Measurements from ENCODE around the gene TEAD1. TPM values are rescaled to one million over a fixed set of nuclear protein-coding genes. Genes with fewer than 3 reads are reported as not detected.

Gene TEAD1
- total and polyA plus RNA-seq, 9 of the 15 experiments (the other 6 are each of a cell fraction or from before 2014, with no cell fraction given): 1.7 to 17.7 (median 10.8) TPM

GRCh38 chr11:12827929-12828812 lies 153.9 kb downstream of the TEAD1 start:
- H4K20me1 ChIP-seq (replicated peaks; ENCODE audit: control insufficient read depth, insufficient read depth, low read length): no peaks in the 10 kb centered on the region
- H3K9me1 ChIP-seq (ENCODE audit: control insufficient read depth, insufficient read depth, low read length): no peaks in the 10 kb centered on the region
- peak; percentile 87 for ATAC-seq
- POLR2A ChIA-PET: interaction anchor here (0.7 to 2.3 kb wide), 10 partner anchors 8 to 143 kb away, joined by 3 to 21 read pairs (median 4); no protein-coding TSS in a partner anchor
- FAIRE-seq: peak; percentile 83
- peak overlapping the region; percentile 18 for H3K4me3 ChIP-seq
- no peaks in the 10 kb centered on the region for H3K36me3 ChIP-seq (ENCODE audit: control insufficient read depth, insufficient read depth, low read length)
- H3K27me3 ChIP-seq (ENCODE audit: control insufficient read depth in 2 of 2, insufficient read depth in 2 of 2, low read length in 2 of 2): no peaks in the 10 kb centered on the region
- DNase-seq (ENCODE audit: extremely low read depth in 1 of 4, low spot score in 3 of 4): peak in 2 of 4 experiments; percentile 67 to 68
- intact Hi-C loops (cut with micrococcal nuclease): loop anchor here (2.0 to 5.0 kb wide), 3 partner anchors 15 to 59 kb away; no protein-coding TSS in a partner anchor
- peak overlapping the region; percentile 35 to 84 for H3K9ac ChIP-seq (ENCODE audit: insufficient read depth in 1 of 2, low read depth in 2 of 2, low read length in 2 of 2)
- H3K79me2 ChIP-seq (ENCODE audit: control insufficient read depth, insufficient read depth, low read length): peaks cover 12% of the 10 kb centered on the region; the same call in 1 of the 3 replicates
- peak overlapping the region; percentile 77 for H2AFZ ChIP-seq (ENCODE audit: low read depth, low read length)
- H3K4me2 ChIP-seq (ENCODE audit: insufficient read depth, low read length): peak overlapping the region; percentile 76
- WGBS (ENCODE audit: insufficient coverage, low coverage, missing lambda C conversion rate): 3% methylated on average over 17 of the region's 17 CpGs
- BruUV-seq (replicated peaks): TSS peak; percentile 70
- CTCF ChIA-PET (ENCODE audit: low intra/inter-chr PET ratio): no interaction called here
- no peaks in the 10 kb centered on the region for H3K9me3 ChIP-seq (replicated peaks; ENCODE audit: control insufficient read depth, insufficient read depth, low read depth, low read length)
- peak overlapping the region; percentile 57 for H3K27ac ChIP-seq (ENCODE audit: extremely low read depth, low read depth, low read length)
- in situ Hi-C loops (cut with MboI): no loop called here
- H3K4me1 ChIP-seq (replicated peaks in 1 of 2; ENCODE audit: control insufficient read depth in 2 of 2, insufficient read depth in 2 of 2, low read length in 2 of 2): peaks cover 9 to 35% of the 10 kb centered on the region in 2 experiments; a peak in 4 of 5 replicates
- no peak for TF ChIP-seq PREB (CRISPR knock-in tag; IDR thresholded peaks at IDR 0.05)
- no peak for TF ChIP-seq ZBTB2 (IDR thresholded peaks at IDR 0.05)
- no peak for TF ChIP-seq ZNF280A (IDR thresholded peaks at IDR 0.05; ENCODE audit: low read depth, partially characterized antibody)
- TF ChIP-seq ZMIZ1 (IDR thresholded peaks at IDR 0.05; ENCODE audit: low read depth in 2 of 2, low read length in 2 of 2): no peak
- TF ChIP-seq NFYB (IDR thresholded peaks at IDR 0.05; ENCODE audit: extremely low read depth, insufficient read length): no peak
- TF ChIP-seq XRCC4 (IDR thresholded peaks at IDR 0.05; ENCODE audit: extremely low read depth, insufficient read depth, insufficient read length): no peak
- no peak for TF ChIP-seq ZFP36 (IDR thresholded peaks at IDR 0.05; ENCODE audit: low read depth, low read length, partially characterized antibody)
- no peak for TF ChIP-seq CREB1 (IDR thresholded peaks at IDR 0.05)
- no peak for TF ChIP-seq CREB1 (CRISPR knock-in tag; IDR thresholded peaks at IDR 0.05)
- TF ChIP-seq ZNF324 (CRISPR knock-in tag; IDR thresholded peaks at IDR 0.05): no peak
- TF ChIP-seq FOXO4 (CRISPR knock-in tag; IDR thresholded peaks at IDR 0.05): no peak
